DOHH2 (cell line): ENCODE measurements around the gene GSKIP.

Source experiments
- CTCF ChIP-seq: fragments of 200-600 bp; sonication (generic); IDR thresholded peaks from one replicate; pipeline ENCODE4 v1.5.1; 2014; ENCODE audit warnings: antibody characterized with exemption, mild to moderate bottlenecking, low read depth, low read length; ENCODE audit not compliant: poor library complexity, severe bottlenecking
- EZH2phosphoT487 ChIP-seq: fragments of 200-600 bp; sonication (generic); IDR thresholded peaks from 2 replicates; pipeline ENCODE4 v1.6.1; 2017; ENCODE audit warnings: borderline replicate concordance, mild to moderate bottlenecking, antibody characterized with exemption, low read length, moderate library complexity, mixed read lengths

- TF ChIP-seq CTCF (no peak), EZH2phosphoT487 (no peak)
Observed at GRCh38 chr14:96391293-96392118, 28.2 kb downstream of the GSKIP start.
